HUES48 (cell line): ENCODE data around the gene SERPINB2.
"Not testable (repeated sequence)": the region's sequence is repeated elsewhere in the genome, so short reads cannot be mapped to it uniquely, and the experiment has no call there.

Experiments
- H3K27ac ChIP-seq: one replicate; pipeline ENCODE4 v1.7.0; 2013; ENCODE audit warnings: low read depth, low read length, inconsistent platforms
- H3K27me3 ChIP-seq: 2 replicates; pipeline ENCODE4 v1.6.1; 2013; ENCODE audit warnings: mild to moderate bottlenecking, low read length; ENCODE audit not compliant: control insufficient read depth, insufficient read depth
- H3K36me3 ChIP-seq: 2 replicates; pipeline ENCODE4 v1.6.1; 2013; ENCODE audit warnings: low read length; ENCODE audit not compliant: control insufficient read depth, insufficient read depth
- H3K4me1 ChIP-seq: 2 replicates; pipeline ENCODE4 v1.6.1; 2013; ENCODE audit warnings: mild to moderate bottlenecking, low read length; ENCODE audit not compliant: control insufficient read depth, insufficient read depth
- H3K4me3 ChIP-seq: 2 replicates; pipeline ENCODE4 v1.5.1; 2013; ENCODE audit warnings: mild to moderate bottlenecking, low read depth, low read length
- H3K9ac ChIP-seq: 2 replicates; pipeline ENCODE4 v1.6.1; 2013; ENCODE audit warnings: mild to moderate bottlenecking, low read depth, low read length, moderate library complexity
- H3K9me3 ChIP-seq: 2 replicates; pipeline ENCODE4 v1.6.1; 2013; ENCODE audit warnings: low read length; ENCODE audit not compliant: control insufficient read depth, insufficient read depth

Gene SERPINB2

GRCh38 chr18:63906056-63906455, 18.6 kb downstream of the SERPINB2 start:
- no peaks in the 10 kb centered on the region for H3K27me3 ChIP-seq
- H3K4me1 ChIP-seq: peaks cover 6% of the 10 kb centered on the region; the same call in 1 of the 2 replicates
- H3K9ac ChIP-seq: no peak overlapping the region
- no peak overlapping the region for H3K27ac ChIP-seq
- H3K4me3 ChIP-seq: no peak overlapping the region
- no peaks in the 10 kb centered on the region for H3K36me3 ChIP-seq
- 0 out of 2 replicates have a peak, but pooled peaks cover 3% of the 10 kb centered on the region for H3K9me3 ChIP-seq

- Histone ChIP-seq H3K4me3 (no peak within 1 kb of the TSS), H3K9ac (no peak within 1 kb of the TSS), H3K27me3 (no peaks in the 10 kb centered on the region), H3K27ac (no peak within 1 kb of the TSS), H3K4me1 (peaks cover 6% of the 10 kb centered on the region; the same call in 1 of the 2 replicates), H3K36me3 (no peaks in the 10 kb centered on the region), H3K9me3 (0 out of 2 replicates have a peak, but pooled peaks cover 3% of the 10 kb centered on the region)
Observed at GRCh38 chr18:63907664-63908063, 20.2 kb downstream of the SERPINB2 start, which contains the start of gene SERPINB10. SERPINB10 (plus strand) TSS chr18:63907958; CDS start chr18:63915511, 7,553 bp downstream.

GRCh38 chr18:63908858-63909257, 21.4 kb downstream of the SERPINB2 start:
- 0 out of 2 replicates have a peak, but pooled peaks cover 3% of the 10 kb centered on the region for H3K9me3 ChIP-seq
- H3K27me3 ChIP-seq: no peaks in the 10 kb centered on the region
- no peak overlapping the region for H3K9ac ChIP-seq
- H3K4me1 ChIP-seq: peaks cover 6% of the 10 kb centered on the region; the same call in 1 of the 2 replicates
- no peak overlapping the region for H3K27ac ChIP-seq
- H3K36me3 ChIP-seq: no peaks in the 10 kb centered on the region
- no peak overlapping the region for H3K4me3 ChIP-seq

- H3K9ac ChIP-seq: no peak overlapping the region
- H3K4me1 ChIP-seq: peaks cover 6% of the 10 kb centered on the region; the same call in 1 of the 2 replicates
- H3K27me3 ChIP-seq: no peaks in the 10 kb centered on the region
- H3K9me3 ChIP-seq: 0 out of 2 replicates have a peak, but pooled peaks cover 3% of the 10 kb centered on the region
- no peak overlapping the region for H3K27ac ChIP-seq
- H3K36me3 ChIP-seq: no peaks in the 10 kb centered on the region
- no peak overlapping the region for H3K4me3 ChIP-seq
Observed at GRCh38 chr18:63909870-63910269, 22.4 kb downstream of the SERPINB2 start.

GRCh38 chr18:63917817-63918216, 30.3 kb downstream of the SERPINB2 start:
- H3K4me3 ChIP-seq: no peak overlapping the region
- no peaks in the 10 kb centered on the region for H3K36me3 ChIP-seq
- no peak overlapping the region for H3K9ac ChIP-seq
- H3K9me3 ChIP-seq: no peaks in the 10 kb centered on the region
- no peaks in the 10 kb centered on the region for H3K4me1 ChIP-seq
- no peak overlapping the region for H3K27ac ChIP-seq
- H3K27me3 ChIP-seq: no peaks in the 10 kb centered on the region

- H3K4me1 ChIP-seq: no peaks in the 10 kb centered on the region
- H3K27ac ChIP-seq: no peak overlapping the region
- no peaks in the 10 kb centered on the region for H3K9me3 ChIP-seq
- no peaks in the 10 kb centered on the region for H3K27me3 ChIP-seq
- no peak overlapping the region for H3K9ac ChIP-seq
- H3K4me3 ChIP-seq: no peak overlapping the region
- H3K36me3 ChIP-seq: no peaks in the 10 kb centered on the region
Observed at GRCh38 chr18:63922049-63922448, 34.5 kb downstream of the SERPINB2 start.

- no peaks in the 10 kb centered on the region for H3K27me3 ChIP-seq
- no peak overlapping the region for H3K4me3 ChIP-seq
- no peak overlapping the region for H3K9ac ChIP-seq
- no peak overlapping the region for H3K27ac ChIP-seq
- no peaks in the 10 kb centered on the region for H3K4me1 ChIP-seq
- no peaks in the 10 kb centered on the region for H3K9me3 ChIP-seq
- H3K36me3 ChIP-seq: no peaks in the 10 kb centered on the region
Observed at GRCh38 chr18:63924551-63924950, 37.0 kb downstream of the SERPINB2 start.

- Histone ChIP-seq H3K27me3 (no peaks in the 10 kb centered on the region), H3K4me1 (no peaks in the 10 kb centered on the region), H3K9ac (no peak overlapping the region), H3K4me3 (no peak overlapping the region), H3K9me3 (no peaks in the 10 kb centered on the region), H3K27ac (no peak overlapping the region), H3K36me3 (no peaks in the 10 kb centered on the region)
Observed at GRCh38 chr18:63928331-63928730, 40.8 kb downstream of the SERPINB2 start.

- not testable (repeated sequence) for H3K27me3 ChIP-seq, H3K36me3 ChIP-seq, H3K4me1 ChIP-seq, H3K9me3 ChIP-seq, H3K4me3 ChIP-seq, H3K27ac ChIP-seq, H3K9ac ChIP-seq
Observed at GRCh38 chr18:63929369-63929768, 41.9 kb downstream of the SERPINB2 start.

- Histone ChIP-seq H3K27me3 (peaks cover 15% of the 10 kb centered on the region), H3K27ac (no peak overlapping the region), H3K9me3 (no peaks in the 10 kb centered on the region), H3K9ac (no peak overlapping the region), H3K36me3 (no peaks in the 10 kb centered on the region), H3K4me1 (no peaks in the 10 kb centered on the region), H3K4me3 (no peak overlapping the region)
Observed at GRCh38 chr18:63930773-63931354, 43.4 kb downstream of the SERPINB2 start.

- Histone ChIP-seq H3K27ac (no peak overlapping the region), H3K9me3 (no peaks in the 10 kb centered on the region), H3K4me3 (peak overlapping the region; percentile 73), H3K36me3 (no peaks in the 10 kb centered on the region), H3K9ac (no peak overlapping the region), H3K4me1 (no peaks in the 10 kb centered on the region; the same call in 1 of the 2 replicates), H3K27me3 (peaks cover 47% of the 10 kb centered on the region)
Observed at GRCh38 chr18:63936156-63936931, 48.8 kb downstream of the SERPINB2 start.
